Activated CD8-positive, alpha-beta memory T cell treated with anti-CD3 and anti-CD28 coated beads, Interleukin-2, amount 50 U/mL, for 24 hours (primary cell): ENCODE results near the gene PQBP1.

Experiments used
- DNase-seq: peaks from one replicate; pipeline ENCODE4 v3.0.0-alpha.2; 2020; ENCODE audit errors: extremely low read depth

Gene PQBP1

DNA sequence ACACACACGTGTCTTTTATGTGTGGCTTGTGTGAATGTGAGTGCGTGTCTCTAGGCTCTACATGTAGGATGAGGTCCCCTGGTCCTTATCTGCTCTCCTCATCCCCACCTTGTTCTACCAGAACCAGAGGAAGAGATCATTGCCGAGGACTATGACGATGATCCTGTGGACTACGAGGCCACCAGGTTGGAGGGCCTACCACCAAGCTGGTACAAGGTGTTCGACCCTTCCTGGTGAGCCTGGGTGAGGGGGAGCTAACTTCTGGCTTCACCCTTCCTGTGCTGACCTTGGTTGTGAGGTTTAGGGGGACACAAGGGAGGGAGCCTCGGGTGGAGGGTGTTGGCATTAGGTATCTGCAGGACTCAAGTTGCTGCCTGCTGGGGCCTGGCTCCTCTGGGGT lies 3.3 kb downstream of the PQBP1 start:
- DNase-seq: no peak

DNA sequence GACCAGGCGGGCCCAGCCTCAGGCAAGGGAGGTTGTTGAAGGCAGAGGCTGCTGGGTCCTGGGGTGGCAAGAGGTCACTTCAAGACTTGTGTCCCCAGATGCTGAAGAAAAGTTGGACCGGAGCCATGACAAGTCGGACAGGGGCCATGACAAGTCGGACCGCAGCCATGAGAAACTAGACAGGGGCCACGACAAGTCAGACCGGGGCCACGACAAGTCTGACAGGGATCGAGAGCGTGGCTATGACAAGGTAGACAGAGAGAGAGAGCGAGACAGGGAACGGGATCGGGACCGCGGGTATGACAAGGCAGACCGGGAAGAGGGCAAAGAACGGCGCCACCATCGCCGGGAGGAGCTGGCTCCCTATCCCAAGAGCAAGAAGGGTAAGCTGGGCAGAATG lies 4.4 kb downstream of the PQBP1 start:
- DNase-seq: no peak

DNA sequence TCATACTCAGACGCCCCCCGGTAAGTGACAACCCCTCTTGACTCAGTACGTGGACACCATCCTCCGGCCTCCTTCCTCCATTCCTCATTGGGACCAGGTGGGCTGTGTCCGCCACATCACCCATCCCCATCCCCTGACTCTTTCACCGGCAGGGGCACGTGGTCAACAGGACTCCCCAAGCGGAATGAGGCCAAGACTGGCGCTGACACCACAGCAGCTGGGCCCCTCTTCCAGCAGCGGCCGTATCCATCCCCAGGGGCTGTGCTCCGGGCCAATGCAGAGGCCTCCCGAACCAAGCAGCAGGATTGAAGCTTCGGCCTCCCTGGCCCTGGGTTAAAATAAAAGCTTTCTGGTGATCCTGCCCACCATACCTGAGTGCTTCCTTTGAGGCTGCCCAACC lies 5.0 kb downstream of the PQBP1 start:
- no peak for DNase-seq

DNA sequence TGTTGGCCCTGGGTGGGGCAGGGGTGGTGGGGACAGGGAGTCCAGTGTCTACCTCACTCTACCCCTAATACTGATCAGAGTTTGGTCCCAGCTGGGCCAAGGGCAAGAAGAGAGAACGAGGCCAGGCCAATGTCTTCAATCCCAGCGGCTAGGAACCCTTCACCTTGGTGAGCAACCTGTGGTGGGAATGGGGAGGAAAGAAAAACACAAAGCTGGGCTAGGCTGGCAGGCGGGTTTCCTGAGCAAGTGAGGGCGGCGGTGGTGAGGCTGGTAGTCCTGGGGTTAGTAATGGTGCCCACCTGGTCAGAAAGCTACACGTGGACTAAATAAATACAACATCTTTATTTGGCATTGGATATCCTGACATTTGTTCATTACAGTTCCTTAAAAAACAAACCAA lies 5.6 kb downstream of the PQBP1 start:
- DNase-seq: no peak

DNA sequence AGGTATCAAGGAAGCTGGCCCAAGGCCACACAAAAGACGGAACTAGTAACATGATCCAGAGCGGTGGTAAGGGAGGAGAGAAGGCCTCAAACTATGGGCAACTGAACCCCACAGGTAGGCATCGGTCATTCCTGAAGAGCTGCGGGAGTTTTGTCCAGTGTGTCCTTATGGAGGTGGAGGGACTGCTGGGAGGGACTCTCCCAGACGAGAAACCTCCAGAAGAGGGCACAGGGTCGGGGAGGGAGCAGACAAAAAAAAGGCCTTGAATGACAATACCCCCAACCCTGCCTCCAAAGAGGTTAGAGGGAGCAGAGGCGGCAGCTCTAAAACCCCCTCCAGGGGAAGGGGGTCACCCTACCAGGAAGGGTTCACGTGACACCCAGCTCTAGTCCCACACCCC lies 6.5 kb downstream of the PQBP1 start:
- no peak for DNase-seq

DNA sequence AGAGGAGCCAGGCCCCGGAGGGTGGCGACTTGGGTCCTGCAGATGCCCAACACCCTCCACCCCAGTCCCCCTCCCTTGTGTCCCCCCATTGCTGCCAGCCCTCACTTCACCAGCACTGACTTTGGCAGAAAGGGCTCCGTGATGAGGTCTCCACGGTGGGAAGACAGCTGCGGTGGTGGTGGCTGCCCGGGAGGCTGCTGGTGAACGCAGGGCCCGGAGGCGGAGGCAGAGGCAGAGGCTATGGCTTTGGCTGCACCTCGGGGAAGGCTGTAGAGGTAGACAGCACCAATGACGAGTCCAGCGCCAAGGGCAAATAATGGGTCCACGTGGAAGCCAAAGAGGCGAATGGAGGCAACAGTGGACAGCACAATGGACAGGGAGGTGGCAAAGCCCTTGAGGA lies 6.9 kb downstream of the PQBP1 start:
- no peak for DNase-seq

DNA sequence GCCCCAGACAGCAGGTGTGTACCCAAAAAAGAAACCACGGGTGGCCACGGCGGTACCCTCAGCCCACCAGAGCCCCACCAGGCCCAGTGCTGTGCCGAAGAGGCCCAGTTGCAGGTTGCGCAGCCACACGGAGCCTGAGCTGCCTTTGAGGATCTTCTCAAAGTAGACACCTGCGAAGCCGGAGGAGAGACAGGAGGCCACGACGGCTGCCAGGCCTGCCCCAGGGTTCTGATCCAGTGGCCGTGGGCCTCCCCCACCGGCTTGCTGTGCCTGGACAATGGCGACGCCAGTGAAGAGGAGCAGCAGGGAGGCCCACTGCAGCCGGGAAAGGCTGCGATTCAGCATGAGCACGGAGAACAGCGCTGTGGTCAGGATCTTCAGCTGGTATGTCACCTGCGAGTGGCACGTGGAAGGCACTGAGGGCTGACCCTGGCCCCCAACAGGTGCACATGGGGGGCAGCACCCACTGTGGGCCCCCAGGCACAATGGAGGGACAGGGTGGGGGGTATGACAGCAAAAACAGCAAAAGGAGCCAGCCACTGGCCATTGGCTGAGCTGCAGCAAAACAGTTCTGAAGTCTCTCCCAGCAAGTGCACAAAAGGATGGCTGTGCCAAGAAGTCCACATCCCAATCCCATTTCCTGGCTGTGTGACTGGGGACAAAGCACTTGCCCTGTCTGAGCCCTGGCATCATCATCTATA lies 7.5 kb downstream of the PQBP1 start:
- no peak for DNase-seq

DNA sequence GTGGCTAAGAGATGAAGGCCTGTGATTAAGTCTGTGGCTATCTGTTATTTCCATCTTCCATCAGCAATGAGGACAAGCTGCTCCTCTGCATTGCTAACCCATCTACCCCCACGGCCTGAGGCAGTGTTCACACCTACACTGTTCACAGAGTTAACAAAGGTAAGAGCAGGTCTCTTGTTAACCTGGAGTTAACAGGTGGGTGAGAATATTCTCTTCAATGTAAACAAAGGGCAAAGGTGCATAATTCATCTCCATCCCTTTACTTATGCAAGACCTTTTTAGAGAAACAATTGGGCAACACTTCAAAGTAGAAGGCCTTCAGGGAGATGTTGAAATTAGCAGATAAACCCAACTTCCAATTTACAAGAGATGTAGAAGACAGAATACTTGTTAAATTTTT lies 10.9 kb downstream of the PQBP1 start:
- no peak for DNase-seq

DNA sequence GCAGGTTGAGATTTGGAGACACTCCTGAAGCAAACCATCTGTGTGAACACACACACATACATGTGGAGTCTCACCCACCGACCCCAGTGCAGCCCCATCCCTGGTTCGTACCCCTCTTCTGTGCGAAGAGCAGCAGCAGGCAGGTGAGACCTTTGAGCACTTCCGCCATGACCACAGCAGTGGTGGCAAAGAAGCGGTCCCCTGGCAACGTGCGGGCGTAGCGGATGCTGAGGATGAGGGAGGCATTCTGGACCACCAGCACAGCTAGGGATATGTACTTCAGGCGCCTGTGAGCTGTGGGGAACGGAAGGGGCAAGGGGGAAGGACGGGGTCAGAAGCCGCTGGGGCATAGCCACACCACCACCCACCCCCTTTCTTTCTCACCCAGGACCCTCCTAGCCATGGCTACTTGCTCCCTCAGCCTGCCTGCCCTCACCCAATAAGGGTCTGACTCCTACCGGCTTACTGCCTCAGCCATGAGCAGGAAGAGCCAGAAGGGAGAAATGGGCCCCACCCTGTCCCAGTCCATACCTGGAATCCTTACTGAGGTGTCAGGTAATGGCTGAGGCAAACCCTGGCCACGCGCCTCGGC lies 12.1 kb downstream of the PQBP1 start:
- DNase-seq: no peak

DNA sequence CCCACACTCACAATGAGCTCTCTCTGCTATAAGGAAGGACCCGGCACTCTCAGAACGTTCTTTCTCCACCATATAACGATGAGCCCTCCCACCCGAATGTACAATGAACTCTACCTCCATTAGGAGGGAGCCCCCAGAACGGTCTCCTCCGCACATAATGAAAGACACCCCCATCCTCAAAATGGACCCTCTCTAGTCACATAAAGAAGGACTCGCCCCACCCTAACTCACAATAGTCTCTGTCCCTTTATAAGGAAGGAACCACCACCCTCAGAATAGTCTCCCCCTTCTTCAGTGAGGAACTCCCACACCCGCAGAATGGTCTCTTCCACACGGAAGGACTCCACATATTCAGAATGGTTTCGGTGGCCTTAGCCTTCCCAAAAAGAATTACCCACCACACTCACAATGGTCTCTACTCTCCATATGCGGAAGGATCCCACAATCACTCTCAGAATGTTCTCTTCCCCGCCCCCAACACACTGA lies 13.2 kb downstream of the PQBP1 start:
- no peak for DNase-seq

DNA sequence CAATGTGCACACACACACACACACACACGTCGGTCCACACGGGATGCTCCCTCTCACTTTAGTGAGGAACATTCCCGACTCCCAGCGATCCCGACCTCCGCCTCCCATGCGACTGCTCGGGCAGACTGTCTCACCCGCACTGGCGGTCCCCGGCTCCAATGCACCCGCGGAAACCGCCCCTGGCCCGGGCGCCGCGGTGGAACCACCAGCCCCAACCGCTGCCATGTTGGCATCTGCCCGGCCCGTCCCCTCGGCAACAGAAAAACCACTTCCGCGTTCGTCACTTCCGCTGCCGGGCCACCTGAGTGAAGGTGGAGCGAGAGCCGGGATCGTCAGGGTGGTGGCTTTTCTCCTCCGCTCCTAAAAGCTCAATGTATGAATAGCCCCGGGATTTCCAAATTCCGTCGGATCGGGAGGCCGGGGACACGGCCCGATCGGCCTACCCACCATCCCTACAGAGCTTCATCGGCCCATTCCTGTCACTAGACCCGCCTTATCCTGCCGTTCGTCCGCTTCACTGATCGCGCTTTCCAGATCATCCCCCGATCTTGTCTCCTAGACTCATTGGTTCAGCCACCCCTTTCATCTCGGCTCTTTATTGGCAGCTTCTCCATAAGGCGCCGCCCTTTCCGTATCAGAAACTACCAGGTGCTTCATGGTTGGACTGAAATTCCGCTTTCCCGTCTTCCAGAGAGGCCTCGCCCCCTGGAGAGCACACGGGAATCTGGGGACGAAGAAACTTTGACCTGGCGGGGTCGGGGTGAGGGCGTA lies 13.9 kb downstream of the PQBP1 start, which contains the start of gene SLC35A2:
Gene SLC35A2 (minus strand): TSS at position 235 of the 771 bp plus-strand sequence. CDS start 10 bp downstream, at position 225.
- peak; percentile 80 for DNase-seq

DNA sequence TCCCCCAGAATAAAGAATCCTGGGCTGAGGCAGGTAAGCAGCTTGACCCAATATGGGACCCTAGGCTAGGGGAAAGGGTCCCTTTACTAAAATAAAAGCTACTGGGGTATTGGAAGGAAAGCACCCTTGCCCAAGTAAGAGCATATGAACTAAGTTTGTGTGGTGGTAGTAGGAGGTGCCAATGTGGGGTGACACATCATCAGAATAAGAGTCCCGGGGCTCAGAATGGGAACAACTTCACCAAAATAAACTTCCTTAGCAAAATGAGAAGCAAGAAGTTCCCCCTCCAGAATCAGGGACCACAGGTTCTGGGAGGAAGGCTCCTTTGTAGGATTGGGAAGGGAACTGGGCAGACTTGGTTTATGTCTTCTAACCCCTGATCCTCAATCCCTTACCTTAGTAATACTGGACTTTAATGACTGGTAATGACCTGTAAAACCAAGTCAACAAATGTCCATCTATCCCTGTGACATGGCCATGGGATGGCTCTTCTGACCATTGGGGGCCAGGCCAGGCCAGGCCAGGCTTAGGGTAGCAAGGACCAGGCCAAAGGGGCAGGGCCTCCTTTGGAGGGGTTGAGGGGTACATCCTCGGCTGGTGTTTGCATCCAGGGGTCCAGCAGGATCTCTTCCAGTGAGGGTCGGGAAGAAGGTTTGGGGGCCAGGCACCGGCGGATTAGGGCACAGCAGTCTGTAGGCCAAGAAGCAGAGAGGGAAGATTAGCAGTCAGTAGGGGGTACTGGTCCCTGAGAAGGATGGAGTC lies 16.1 kb downstream of the PQBP1 start:
- no peak for DNase-seq

DNA sequence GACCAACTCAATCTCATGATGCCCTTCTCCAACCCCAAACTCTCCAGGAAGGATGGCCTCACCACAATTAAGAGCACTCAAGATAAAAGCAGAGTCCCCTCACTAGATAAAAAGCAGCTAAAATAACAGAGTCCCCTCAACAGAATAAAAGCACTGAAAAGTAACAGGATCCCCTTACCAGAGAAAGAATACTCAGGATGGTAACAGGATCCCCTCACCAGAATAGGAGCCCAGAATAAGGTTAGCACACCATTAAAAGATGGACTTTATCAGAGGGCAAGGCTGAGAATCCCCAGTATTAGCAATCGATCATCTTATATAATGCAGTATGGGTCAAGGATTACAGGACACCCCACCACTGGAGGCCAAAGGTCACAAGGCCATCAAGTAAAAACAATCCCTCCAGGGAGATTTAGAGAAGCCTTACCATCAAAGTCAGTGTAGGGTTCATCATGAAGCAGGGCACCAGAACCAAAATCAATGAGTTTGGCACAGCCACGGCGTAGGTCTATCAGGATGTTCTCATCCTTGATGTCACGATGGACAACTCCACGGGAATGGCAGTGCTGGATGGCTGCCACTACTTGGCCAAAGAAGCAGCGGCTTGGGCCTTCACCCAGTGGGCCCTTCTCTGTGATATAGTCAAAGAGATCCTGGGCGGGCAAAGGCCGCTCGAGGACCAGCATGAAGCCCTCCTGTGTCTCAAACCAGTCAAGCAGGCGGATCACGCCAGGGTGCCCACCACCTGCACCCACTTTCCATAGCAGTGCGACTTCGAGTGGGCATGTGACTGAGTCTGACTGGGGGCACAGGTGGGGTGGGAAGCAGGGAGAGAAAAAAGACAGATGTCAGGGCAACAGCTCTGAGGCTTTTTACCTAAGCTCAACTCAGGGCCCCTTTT lies 17.1 kb downstream of the PQBP1 start:
- DNase-seq: no peak

DNA sequence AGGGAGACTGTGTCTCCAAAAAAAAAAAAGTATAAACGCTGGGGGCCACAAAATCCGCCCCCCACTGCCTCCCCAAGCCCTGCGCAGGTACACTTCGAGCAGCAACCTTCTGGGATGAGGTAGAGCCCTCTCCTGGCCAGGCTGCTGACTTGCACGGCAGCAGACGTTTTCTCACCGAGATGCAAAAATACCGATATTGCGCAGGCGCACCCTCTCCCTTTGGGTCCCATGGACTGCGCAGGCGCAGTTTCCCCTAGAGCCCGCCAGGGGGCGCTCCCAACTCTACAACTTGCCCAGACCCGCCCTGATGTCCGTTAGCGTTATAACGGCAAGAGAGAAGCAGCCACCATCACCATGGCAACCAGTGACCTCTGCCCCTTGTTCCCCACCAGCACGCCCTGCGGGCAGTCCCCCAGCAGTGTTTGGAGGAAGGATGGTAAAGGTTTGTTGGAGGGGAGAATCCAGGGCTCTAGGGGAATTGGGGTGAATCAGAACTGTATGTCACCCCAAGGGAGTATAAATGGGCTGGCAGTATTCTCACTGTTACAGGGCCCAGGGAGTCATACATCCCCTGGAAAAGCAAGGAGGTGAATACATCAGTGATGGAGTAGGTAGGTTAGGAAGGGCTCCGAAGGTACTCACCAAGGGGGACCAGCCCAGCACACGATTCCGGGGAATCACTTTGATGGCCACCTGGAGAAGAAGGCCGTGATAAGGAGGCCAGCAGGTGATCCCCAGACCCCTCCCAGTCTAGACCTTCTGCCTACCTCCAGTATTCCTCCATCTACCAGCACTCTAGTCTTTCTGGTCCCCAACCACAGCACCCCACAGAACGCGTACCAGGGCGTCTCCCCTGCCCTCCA lies 19.6 kb downstream of the PQBP1 start:
- no peak for DNase-seq

DNA sequence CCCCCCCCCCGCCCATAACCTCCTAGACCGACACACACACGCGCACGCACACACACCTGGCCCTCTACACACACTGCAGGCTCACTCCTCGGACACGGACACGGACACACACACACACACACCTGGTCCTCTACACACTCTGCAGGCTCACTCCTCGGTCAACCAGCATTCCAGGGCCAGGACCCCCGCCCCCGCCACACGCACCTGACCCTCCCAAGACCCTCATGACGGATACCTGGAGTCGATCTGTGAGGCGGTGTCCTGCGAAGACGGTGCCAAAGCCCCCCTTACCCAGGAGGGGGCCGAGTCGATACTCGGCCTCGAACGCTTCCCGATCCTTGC lies 20.5 kb downstream of the PQBP1 start:
- no peak for DNase-seq

DNA sequence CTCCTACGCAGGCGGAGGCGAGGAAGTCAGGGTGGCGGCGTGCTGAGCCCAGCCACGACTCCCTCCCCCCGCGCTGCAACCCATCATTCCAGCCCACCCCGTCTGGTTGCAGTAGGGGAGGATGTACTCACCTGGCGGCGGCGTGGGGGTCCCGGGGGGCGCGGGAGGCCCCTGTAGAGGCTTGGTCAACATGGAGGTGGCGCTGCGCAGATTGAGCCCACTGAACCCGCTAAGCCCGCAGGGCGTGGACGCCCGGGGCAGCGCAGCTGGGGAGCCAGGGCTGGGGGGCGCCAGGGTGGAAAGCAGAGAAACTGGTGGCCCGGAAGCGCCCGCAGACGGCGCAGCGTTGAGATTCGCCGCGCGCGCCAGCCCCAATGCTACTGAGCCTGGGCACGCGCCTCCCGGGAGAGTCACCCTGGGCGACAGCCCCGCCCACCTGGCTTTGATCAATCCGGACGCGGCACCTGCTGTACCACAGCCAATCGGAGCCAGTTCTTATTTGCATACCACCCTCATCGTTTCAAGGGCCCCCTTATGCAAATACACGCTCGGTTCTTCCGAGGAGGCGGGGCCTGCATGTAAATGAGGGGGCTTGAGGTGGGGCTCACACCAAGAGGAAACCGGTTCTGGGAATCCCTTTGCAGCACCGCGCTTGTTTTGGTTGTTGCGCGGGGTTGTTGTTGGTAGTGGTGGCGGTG lies 21.1 kb downstream of the PQBP1 start, which contains the start of gene PIM2:
Gene PIM2 (minus strand): TSS at position 382 of the 698 bp plus-strand sequence. CDS start 190 bp downstream, at position 192.
- DNase-seq: peak; percentile 78

DNA sequence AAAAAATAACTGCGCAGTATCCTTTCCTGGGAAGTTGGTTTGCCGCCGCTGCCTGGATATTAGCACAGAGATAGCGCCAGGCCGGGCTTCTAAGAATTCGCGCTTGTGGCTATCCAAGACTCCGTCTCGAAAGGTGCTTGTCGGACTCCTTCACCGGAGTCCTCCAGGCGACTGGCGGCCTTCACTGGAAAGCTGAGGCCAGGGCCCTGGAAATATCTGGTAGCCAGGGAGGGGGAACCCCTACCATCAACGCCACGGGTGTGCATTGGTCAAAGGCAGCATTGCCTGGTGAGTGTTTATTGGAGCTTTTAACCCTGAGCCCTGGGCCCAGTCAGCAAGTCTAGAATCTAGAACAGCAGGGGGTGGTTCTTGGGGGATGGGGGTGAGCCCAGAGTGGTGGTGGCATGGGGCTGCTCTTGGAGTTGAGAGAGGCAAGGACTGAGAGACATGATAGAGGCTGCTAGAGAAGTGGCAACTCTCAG lies 21.7 kb downstream of the PQBP1 start:
- DNase-seq: no peak

DNA sequence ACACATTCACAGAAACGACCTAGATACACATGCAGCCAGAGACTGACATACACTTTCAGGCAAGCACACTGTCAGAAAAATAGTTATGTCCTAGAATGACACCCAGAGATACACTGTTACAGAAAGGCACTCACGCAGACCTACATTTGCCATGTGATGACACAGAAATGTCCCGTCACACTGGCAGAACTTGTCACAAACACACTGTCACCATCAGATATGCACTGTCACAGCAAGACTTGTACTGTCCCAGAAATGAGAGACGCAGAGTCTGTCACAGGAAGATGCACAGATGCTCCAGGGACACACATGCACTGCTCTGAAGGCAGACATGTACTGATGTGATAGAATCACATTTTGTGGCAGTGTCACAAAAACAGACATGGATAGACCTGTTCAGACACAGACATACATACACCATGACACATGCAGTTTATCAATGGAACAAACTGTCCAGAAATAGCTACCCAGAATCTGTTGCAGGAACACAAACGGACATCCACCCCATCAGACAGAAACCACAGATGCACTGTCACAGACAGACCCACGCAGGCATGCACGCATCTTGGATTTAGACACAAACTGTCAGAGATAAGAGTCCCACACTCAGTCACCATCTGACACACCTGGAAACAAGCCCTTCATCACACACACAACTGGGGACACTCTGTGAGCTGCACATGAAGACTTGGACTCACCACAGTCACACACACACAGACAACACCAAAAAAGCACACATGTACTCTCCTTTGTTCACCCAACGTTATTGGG lies 22.4 kb downstream of the PQBP1 start:
- DNase-seq: no peak

DNA sequence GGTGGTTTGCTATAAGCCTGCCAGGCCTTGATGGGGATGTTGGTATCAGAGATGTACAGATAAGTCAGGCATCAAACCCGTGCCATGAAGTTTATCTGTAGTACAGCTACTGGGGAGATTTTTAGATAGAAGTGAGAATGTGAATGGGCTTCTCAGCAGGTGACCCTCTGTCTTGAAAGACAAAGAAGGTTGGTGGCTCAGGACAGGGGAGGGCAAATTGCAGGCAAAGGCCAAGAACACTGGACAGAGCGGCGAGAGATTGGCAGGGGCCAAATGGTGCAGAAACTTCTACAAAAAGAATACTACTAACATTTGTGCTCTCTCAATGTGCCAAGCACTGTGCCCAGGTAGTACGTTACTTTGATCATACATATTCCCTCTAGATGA lies 23.0 kb downstream of the PQBP1 start:
- no peak for DNase-seq
